Measurements from ENCODE around the gene RNASE1.

Gene RNASE1

GRCh38 chr14:20807304-20808161 lies 4.9 kb upstream of the RNASE1 start:
- DNase-seq, result peak; percentile 63

- no peak for DNase-seq
These were observed 2.8 kb upstream of the RNASE1 start for GRCh38 chr14:20805485-20805884.

GRCh38 chr14:20803223-20803622 lies 579 bp upstream of the RNASE1 start:
- no peak for DNase-seq

GRCh38 chr14:20801726-20802125 lies 918 bp downstream of the RNASE1 start:
- DNase-seq, result no peak

GRCh38 chr14:20799892-20800544 lies 2.6 kb downstream of the RNASE1 start:
- DNase-seq, result no peak

- DNase-seq, result no peak
These were observed 3.2 kb downstream of the RNASE1 start for GRCh38 chr14:20799456-20799891.

GRCh38 chr14:20798932-20799331 lies 3.7 kb downstream of the RNASE1 start:
- no peak for DNase-seq

GRCh38 chr14:20798318-20798717 lies 4.3 kb downstream of the RNASE1 start:
- DNase-seq, result no peak

- no peak for DNase-seq
These were observed 5.5 kb downstream of the RNASE1 start for GRCh38 chr14:20797164-20797563.

- DNase-seq, result no peak
These were observed 7.8 kb downstream of the RNASE1 start for GRCh38 chr14:20794644-20795369.

- no peak for DNase-seq
These were observed 10.1 kb downstream of the RNASE1 start for GRCh38 chr14:20792556-20792955.

GRCh38 chr14:20791597-20791996 lies 11.0 kb downstream of the RNASE1 start:
- no peak for DNase-seq

- DNase-seq, result no peak
These were observed 11.5 kb downstream of the RNASE1 start for GRCh38 chr14:20791187-20791586.

GRCh38 chr14:20790464-20791116 lies 12.1 kb downstream of the RNASE1 start:
- DNase-seq, result no peak

- DNase-seq, result peak; percentile 11
These were observed 13.3 kb downstream of the RNASE1 start for GRCh38 chr14:20789230-20789813.

- DNase-seq, result no peak
These were observed 15.6 kb downstream of the RNASE1 start for GRCh38 chr14:20787025-20787424.

- no peak for DNase-seq
These were observed 20.3 kb downstream of the RNASE1 start for GRCh38 chr14:20782280-20782890.

- DNase-seq, result no peak
These were observed 20.8 kb downstream of the RNASE1 start for GRCh38 chr14:20781803-20782202.

- no peak for DNase-seq
These were observed 26.7 kb downstream of the RNASE1 start for GRCh38 chr14:20775901-20776300.

- DNase-seq, result no peak
These were observed 27.6 kb downstream of the RNASE1 start for GRCh38 chr14:20775043-20775442.

- DNase-seq, result no peak
These were observed 28.3 kb downstream of the RNASE1 start for GRCh38 chr14:20774258-20774824.

- no peak for DNase-seq
These were observed 30.0 kb downstream of the RNASE1 start for GRCh38 chr14:20772650-20773049.

Data from NCI-H1105 treated with DMSO at 0.1 percent for 48 hours (cell line).